Measurements from ENCODE around the gene NF2.

DNA sequence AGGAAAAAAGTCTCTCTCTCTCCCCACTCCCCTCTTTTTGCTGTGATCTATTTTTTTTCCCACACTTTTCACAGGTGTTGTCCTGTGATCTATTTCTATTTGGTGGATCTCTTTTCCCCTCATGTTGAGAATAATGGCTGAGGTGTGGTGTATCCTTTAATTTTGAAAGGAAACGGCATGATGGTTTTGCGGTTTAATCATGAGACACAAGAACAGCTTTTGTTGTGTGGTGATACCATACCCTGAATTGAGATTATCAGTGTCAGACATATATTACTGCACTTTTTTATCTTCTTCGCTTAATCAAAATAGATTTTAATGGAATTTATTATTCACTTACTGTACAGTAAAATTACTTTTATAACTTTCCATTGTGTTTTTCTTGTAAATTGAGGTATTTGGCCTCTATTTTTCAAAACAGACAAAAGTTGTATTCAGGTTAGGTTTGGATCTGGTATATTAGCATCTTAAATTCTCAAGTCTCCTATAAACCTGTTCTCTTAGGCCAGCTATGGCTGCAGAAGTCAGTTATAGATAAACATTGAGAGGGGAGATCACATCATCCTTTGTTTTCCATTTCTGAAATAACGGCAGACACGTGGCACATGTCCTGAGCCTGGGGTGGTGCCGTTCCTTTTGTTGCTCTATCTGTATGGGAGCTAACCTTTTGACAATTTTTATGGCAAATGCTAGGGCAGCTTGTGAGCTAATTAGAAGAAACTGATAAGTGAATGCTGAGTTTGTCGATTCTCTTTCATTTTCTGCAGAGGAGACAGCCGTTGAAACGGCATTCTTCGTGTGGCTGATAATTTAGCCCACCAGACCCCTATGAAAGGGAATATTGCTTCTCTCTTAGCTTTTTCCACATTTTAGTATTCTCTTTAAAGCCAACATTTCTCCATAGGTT is 25.8 kb downstream of the NF2 start:
- TF ChIP-seq, protein P1, sequence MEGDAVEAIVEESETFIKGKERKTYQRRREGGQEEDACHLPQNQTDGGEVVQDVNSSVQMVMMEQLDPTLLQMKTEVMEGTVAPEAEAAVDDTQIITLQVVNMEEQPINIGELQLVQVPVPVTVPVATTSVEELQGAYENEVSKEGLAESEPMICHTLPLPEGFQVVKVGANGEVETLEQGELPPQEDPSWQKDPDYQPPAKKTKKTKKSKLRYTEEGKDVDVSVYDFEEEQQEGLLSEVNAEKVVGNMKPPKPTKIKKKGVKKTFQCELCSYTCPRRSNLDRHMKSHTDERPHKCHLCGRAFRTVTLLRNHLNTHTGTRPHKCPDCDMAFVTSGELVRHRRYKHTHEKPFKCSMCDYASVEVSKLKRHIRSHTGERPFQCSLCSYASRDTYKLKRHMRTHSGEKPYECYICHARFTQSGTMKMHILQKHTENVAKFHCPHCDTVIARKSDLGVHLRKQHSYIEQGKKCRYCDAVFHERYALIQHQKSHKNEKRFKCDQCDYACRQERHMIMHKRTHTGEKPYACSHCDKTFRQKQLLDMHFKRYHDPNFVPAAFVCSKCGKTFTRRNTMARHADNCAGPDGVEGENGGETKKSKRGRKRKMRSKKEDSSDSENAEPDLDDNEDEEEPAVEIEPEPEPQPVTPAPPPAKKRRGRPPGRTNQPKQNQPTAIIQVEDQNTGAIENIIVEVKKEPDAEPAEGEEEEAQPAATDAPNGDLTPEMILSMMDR (IDR thresholded peaks at IDR 0.05; ENCODE audit: low read depth, low read length) = no peak
- no peak for TF ChIP-seq EZH2phosphoT487 (IDR thresholded peaks at IDR 0.05; ENCODE audit: low read depth)

Measured in OCI-LY3 (cell line).